ENCODE measurements around the gene REV3L. TPM values are rescaled to one million over a fixed set of nuclear protein-coding genes. Genes with fewer than 3 reads are reported as not detected.

Gene REV3L
- total and polyA plus RNA-seq, 2 donors (not counting 3 experiments of a cell fraction or from before 2014, with no cell fraction given), result 6.0 to 22.7 TPM

- Histone ChIP-seq H4K20me1 (replicated peaks; ENCODE audit: control insufficient read depth, extremely low read depth, insufficient read depth, low read length) (no peaks in the 10 kb centered on the region), H3K9me3 (replicated peaks; ENCODE audit: control insufficient read depth, insufficient read depth, low read length) (no peaks in the 10 kb centered on the region), H3K27me3 (ENCODE audit: control insufficient read depth in 2 of 2, insufficient read depth in 2 of 2, low read length in 2 of 2) (no peaks in the 10 kb centered on the region), H3K4me2 (ENCODE audit: insufficient read depth, low read length) (no peak overlapping the region), H2AFZ (ENCODE audit: low read depth, low read length) (no peak overlapping the region), H3K9ac (replicated peaks; ENCODE audit: extremely low read depth, insufficient read depth, low read length) (no peak overlapping the region), H3K4me1 (ENCODE audit: control insufficient read depth, extremely low read depth, insufficient read depth, low read length) (no peaks in the 10 kb centered on the region), H3K27ac (ENCODE audit: insufficient read depth, low read depth, low read length) (no peak overlapping the region), H3K4me3 (replicated peaks in 1 of 3; ENCODE audit: insufficient read depth in 1 of 3, low read depth in 1 of 3, low read length in 3 of 3) (no peak overlapping the region), H3K9me1 (replicated peaks; ENCODE audit: control insufficient read depth, extremely low read depth, insufficient read depth, low read length) (no peaks in the 10 kb centered on the region), H3K36me3 (ENCODE audit: control insufficient read depth in 2 of 2, extremely low read depth in 1 of 2, insufficient read depth in 2 of 2, low read length in 2 of 2) (no peaks in the 10 kb centered on the region), H3K79me2 (ENCODE audit: control insufficient read depth, insufficient read depth, low read length) (no peaks in the 10 kb centered on the region)
- intact Hi-C loops (cut with micrococcal nuclease) (no loop called here), dilution Hi-C loops (cut with MboI; ENCODE audit: extremely low pct_ligation_motif_present, low sequenced_read_pairs) (no loop called here)
- ChIA-PET POLR2A (no interaction called here), CTCF (interaction anchor here (1.3 to 1.7 kb wide), 2 partner anchors 10 to 513 kb away, joined by 3 to 6 read pairs; no protein-coding TSS in a partner anchor)
- no TSS peak for BruUV-seq (replicated peaks)
- no peak for DNase-seq (ENCODE audit: low read depth, low spot score)
- FAIRE-seq, result no peak
- no peak for TF ChIP-seq MAX (IDR thresholded peaks at IDR 0.05; ENCODE audit: insufficient read depth, insufficient read length)
- no peak for TF ChIP-seq JUN (IDR thresholded peaks at IDR 0.05; ENCODE audit: borderline replicate concordance, insufficient read depth, insufficient read length, low read depth)
- TF ChIP-seq CTCF (IDR thresholded peaks at IDR 0.05; ENCODE audit: extremely low read depth in 1 of 2, insufficient read depth in 1 of 2, low read depth in 1 of 2, low read length in 2 of 2), result no peak
- TF ChIP-seq GATA2 (IDR thresholded peaks at IDR 0.05; ENCODE audit: insufficient read depth, insufficient read length, low read depth, low read length), result no peak
- TF ChIP-seq EZH2 (IDR thresholded peaks at IDR 0.05; ENCODE audit: borderline replicate concordance, low read depth, low read length, severe bottlenecking), result no peak
- TF ChIP-seq POLR2AphosphoS5 (IDR thresholded peaks at IDR 0.05; ENCODE audit: insufficient read depth, low read depth, low read length), result no peak
- TF ChIP-seq POLR2A (IDR thresholded peaks at IDR 0.05; ENCODE audit: low read depth, low read length), result no peak
- TF ChIP-seq FOS (IDR thresholded peaks at IDR 0.05; ENCODE audit: borderline replicate concordance, insufficient read depth, low read length), result no peak
- TF ChIP-seq MYC (IDR thresholded peaks at IDR 0.05; ENCODE audit: low read depth, low read length), result no peak
These were observed 41.7 kb upstream of the REV3L start for GRCh38 chr6:111524735-111525134.

Data from endothelial cell of umbilical vein (primary cell).